ENCODE data around the gene LHPP.

The LHPP gene

GRCh38 chr10:124492266-124492665, 30.6 kb downstream of the LHPP start:
- no peak for DNase-seq (ENCODE audit: low spot score)
- CTCF ChIA-PET = interaction anchor here (0.7 kb wide), 2 partner anchors 12 to 20 kb away, joined by 3 read pairs; no protein-coding TSS in a partner anchor
- POLR2A ChIA-PET (ENCODE audit: low non-redundant PET) = interaction anchor here (0.6 kb wide), 1 partner anchor 9 kb away, joined by 4 read pairs; no protein-coding TSS in a partner anchor
- no peak for TF ChIP-seq CTCF (conservative IDR thresholded peaks at IDR 0.05; ENCODE audit: low read depth)
- no peak overlapping the region for H3K27ac ChIP-seq

- H3K27ac ChIP-seq = no peak overlapping the region
- TF ChIP-seq CTCF (conservative IDR thresholded peaks at IDR 0.05; ENCODE audit: low read depth) = no peak
- CTCF ChIA-PET = no interaction called here
- DNase-seq (ENCODE audit: low spot score) = no peak
- POLR2A ChIA-PET (ENCODE audit: low non-redundant PET) = no interaction called here
These were observed 31.7 kb downstream of the LHPP start for GRCh38 chr10:124493214-124493882.

- no peak overlapping the region for H3K27ac ChIP-seq
- DNase-seq (ENCODE audit: low spot score) = no peak
- ChIA-PET POLR2A (ENCODE audit: low non-redundant PET) (no interaction called here), CTCF (interaction anchor here (0.7 kb wide), 1 partner anchor 91 kb away, joined by 4 read pairs; no protein-coding TSS in a partner anchor)
- no peak for TF ChIP-seq CTCF (conservative IDR thresholded peaks at IDR 0.05; ENCODE audit: low read depth)
These were observed 32.6 kb downstream of the LHPP start for GRCh38 chr10:124494046-124494807.

GRCh38 chr10:124495162-124495561, 33.5 kb downstream of the LHPP start:
- no peak for DNase-seq (ENCODE audit: low spot score)
- TF ChIP-seq CTCF (conservative IDR thresholded peaks at IDR 0.05; ENCODE audit: low read depth) = no peak
- POLR2A ChIA-PET (ENCODE audit: low non-redundant PET) = no interaction called here
- CTCF ChIA-PET = interaction anchor here (0.7 kb wide), 1 partner anchor 92 kb away, joined by 4 read pairs; no protein-coding TSS in a partner anchor
- H3K27ac ChIP-seq = no peak overlapping the region

GRCh38 chr10:124495725-124496124, 34.1 kb downstream of the LHPP start:
- no peak for TF ChIP-seq CTCF (conservative IDR thresholded peaks at IDR 0.05; ENCODE audit: low read depth)
- DNase-seq (ENCODE audit: low spot score) = no peak
- H3K27ac ChIP-seq = no peak overlapping the region
- CTCF ChIA-PET = no interaction called here
- POLR2A ChIA-PET (ENCODE audit: low non-redundant PET) = no interaction called here

GRCh38 chr10:124496150-124496549, 34.5 kb downstream of the LHPP start:
- DNase-seq (ENCODE audit: low spot score) = no peak
- ChIA-PET CTCF (no interaction called here), POLR2A (ENCODE audit: low non-redundant PET) (no interaction called here)
- no peak overlapping the region for H3K27ac ChIP-seq
- TF ChIP-seq CTCF (conservative IDR thresholded peaks at IDR 0.05; ENCODE audit: low read depth) = no peak

All from RWPE1 (cell line).